GM04504 (cell line): ENCODE results near the gene KATNBL1.
A peak's percentile ranks its signal among the peaks of the same experiment; 100 is the strongest.

Source experiments
- DNase-seq: peaks from one replicate; pipeline ENCODE4 v3.0.0-alpha.2; 2012; ENCODE audit warnings: low read depth

KATNBL1 gene

GRCh38 chr15:34116620-34117019 lies 93.3 kb downstream of the KATNBL1 start:
- DNase-seq: no peak

- no peak for DNase-seq
These were observed 95.2 kb downstream of the KATNBL1 start for GRCh38 chr15:34114739-34115138.

GRCh38 chr15:34114215-34114614 lies 95.7 kb downstream of the KATNBL1 start:
- no peak for DNase-seq

GRCh38 chr15:34111488-34111887 lies 98.4 kb downstream of the KATNBL1 start:
- no peak for DNase-seq

- DNase-seq: no peak
These were observed 99.9 kb downstream of the KATNBL1 start for GRCh38 chr15:34109797-34110663.

GRCh38 chr15:34107315-34107714 lies 102.6 kb downstream of the KATNBL1 start:
- no peak for DNase-seq

- no peak for DNase-seq
These were observed 103.5 kb downstream of the KATNBL1 start for GRCh38 chr15:34106423-34106822.

GRCh38 chr15:34102175-34102925 lies 107.5 kb downstream of the KATNBL1 start:
- DNase-seq: no peak

- DNase-seq: peak; percentile 99
These were observed 108.3 kb downstream of the KATNBL1 start, which contains the start of the genes EMC7 and PGBD4 for GRCh38 chr15:34101366-34102174. Gene EMC7 (minus strand): TSS chr15:34101862. CDS start chr15:34101839, 23 bp downstream. Gene PGBD4 (plus strand): TSS chr15:34102083. CDS start chr15:34102532, 449 bp downstream.

- no peak for DNase-seq
These were observed 110.0 kb downstream of the KATNBL1 start for GRCh38 chr15:34099914-34100313.
